Measurements from ENCODE around the gene TLE1. TPM values are rescaled to one million over a fixed set of nuclear protein-coding genes. Genes with fewer than 3 reads are reported as not detected.
"Not testable (repeated sequence)": the region's sequence is repeated elsewhere in the genome, so short reads cannot be mapped to it uniquely, and the experiment has no call there.

The TLE1 gene
- 32.4 TPM for polyA plus RNA-seq (2012; ENCODE audit: insufficient read depth, insufficient read length)

GRCh38 chr9:81689343-81690175, at the start of gene TLE1:
TSS of gene TLE1 (minus strand) at chr9:81689547. CDS start at chr9:81688240, 1,307 bp downstream.
- DNase-seq (ENCODE audit: low read depth, low spot score): peak; percentile 88

GRCh38 chr9:81737871-81738507, 48.6 kb upstream of the TLE1 start:
- no peak for DNase-seq (ENCODE audit: low read depth, low spot score)
- H3K4me3 ChIP-seq (ENCODE audit: low read length): no peak overlapping the region

More at GRCh38 chr9:81689343-81690175, at the start of gene TLE1:
- peak within 1 kb of the TSS; percentile 67 for H3K4me3 ChIP-seq (ENCODE audit: low read length)

GRCh38 chr9:81730498-81730897, 41.2 kb upstream of the TLE1 start:
- not testable (repeated sequence) for DNase-seq (ENCODE audit: low read depth, low spot score); H3K4me3 ChIP-seq (ENCODE audit: low read length)

- DNase-seq (ENCODE audit: low read depth, low spot score): no peak
- H3K4me3 ChIP-seq (ENCODE audit: low read length): no peak overlapping the region
Observed at GRCh38 chr9:81729135-81729534, 39.8 kb upstream of the TLE1 start.

- DNase-seq (ENCODE audit: low read depth, low spot score): no peak
- no peak overlapping the region for H3K4me3 ChIP-seq (ENCODE audit: low read length)
Observed at GRCh38 chr9:81724242-81724889, 35.0 kb upstream of the TLE1 start.

- DNase-seq (ENCODE audit: low read depth, low spot score): no peak
Observed at GRCh38 chr9:81722277-81722676, 32.9 kb upstream of the TLE1 start.

GRCh38 chr9:81720450-81721086, 31.2 kb upstream of the TLE1 start:
- H3K4me3 ChIP-seq (ENCODE audit: low read length): no peak overlapping the region
- DNase-seq (ENCODE audit: low read depth, low spot score): no peak

More at GRCh38 chr9:81722277-81722676, 32.9 kb upstream of the TLE1 start:
- no peak overlapping the region for H3K4me3 ChIP-seq (ENCODE audit: low read length)

- H3K4me3 ChIP-seq (ENCODE audit: low read length): no peak overlapping the region
- DNase-seq (ENCODE audit: low read depth, low spot score): no peak
Observed at GRCh38 chr9:81719972-81720371, 30.6 kb upstream of the TLE1 start.

- DNase-seq (ENCODE audit: low read depth, low spot score): no peak
- H3K4me3 ChIP-seq (ENCODE audit: low read length): no peak overlapping the region
Observed at GRCh38 chr9:81718244-81718643, 28.9 kb upstream of the TLE1 start.

GRCh38 chr9:81717747-81718077, 28.4 kb upstream of the TLE1 start:
- no peak for DNase-seq (ENCODE audit: low read depth, low spot score)
- no peak overlapping the region for H3K4me3 ChIP-seq (ENCODE audit: low read length)

- no peak for DNase-seq (ENCODE audit: low read depth, low spot score)
- H3K4me3 ChIP-seq (ENCODE audit: low read length): no peak overlapping the region
Observed at GRCh38 chr9:81717061-81717746, 27.9 kb upstream of the TLE1 start.

GRCh38 chr9:81716409-81716808, 27.1 kb upstream of the TLE1 start:
- DNase-seq (ENCODE audit: low read depth, low spot score): no peak
- H3K4me3 ChIP-seq (ENCODE audit: low read length): no peak overlapping the region

GRCh38 chr9:81705578-81705977, 16.2 kb upstream of the TLE1 start:
- H3K4me3 ChIP-seq (ENCODE audit: low read length): no peak overlapping the region
- no peak for DNase-seq (ENCODE audit: low read depth, low spot score)

- DNase-seq (ENCODE audit: low read depth, low spot score): no peak
- H3K4me3 ChIP-seq (ENCODE audit: low read length): no peak overlapping the region
Observed at GRCh38 chr9:81694541-81694940, 5.2 kb upstream of the TLE1 start.

GRCh38 chr9:81693671-81694378, 4.5 kb upstream of the TLE1 start:
- no peak for DNase-seq (ENCODE audit: low read depth, low spot score)
- no peak overlapping the region for H3K4me3 ChIP-seq (ENCODE audit: low read length)

- DNase-seq (ENCODE audit: low read depth, low spot score): no peak
- peak overlapping the region; percentile 67 for H3K4me3 ChIP-seq (ENCODE audit: low read length)
Observed at GRCh38 chr9:81690251-81690851, 1.0 kb upstream of the TLE1 start.

GRCh38 chr9:81689093-81689342, 329 bp downstream of the TLE1 start:
- not testable (repeated sequence) for DNase-seq (ENCODE audit: low read depth, low spot score)
- H3K4me3 ChIP-seq (ENCODE audit: low read length): peak overlapping the region; percentile 55
